K562 (cell line): ENCODE measurements around the gene HPD. TPM values are rescaled to one million over a fixed set of nuclear protein-coding genes. Genes with fewer than 3 reads are reported as not detected.

Source experiments
- ATF7 ChIP-seq: fragments of 450-650 bp; IDR thresholded peaks from 2 replicates; pipeline ENCODE4 v1.7.1; 2014; ENCODE audit warnings: mild to moderate bottlenecking, moderate library complexity
- ELF2 ChIP-seq: fragments of 250-450 bp; sonication (Bioruptor Pico); IDR thresholded peaks from 2 replicates; pipeline ENCODE4 v1.5.0; 2021; ENCODE audit warnings: mild to moderate bottlenecking
- IRF2 ChIP-seq: sonication (generic); formaldehyde crosslinking; IDR thresholded peaks from 2 replicates; pipeline ENCODE4 v1.8.1; 2022; ENCODE audit warnings: mild to moderate bottlenecking, missing genetic modification reagents
- NFE2 ChIP-seq: IDR thresholded peaks from 2 replicates; pipeline ENCODE4 v1.6.1; 2014; ENCODE audit warnings: antibody characterized with exemption, low read depth
- PCBP1 ChIP-seq: fragments of 200-400 bp; formaldehyde crosslinking; IDR thresholded peaks from 2 replicates; pipeline ENCODE4 v1.6.1; 2018; ENCODE audit warnings: mild to moderate bottlenecking, low read depth, low read length; ENCODE audit not compliant: poor library complexity, severe bottlenecking
- POLR2AphosphoS2 ChIP-seq: IDR thresholded peaks from 2 replicates; pipeline ENCODE4 v1.6.1; 2012; ENCODE audit warnings: low read length, improper control_type of control experiment
- SETDB1 ChIP-seq: IDR thresholded peaks from one replicate; pipeline ENCODE4 v1.6.1; 2012; ENCODE audit warnings: low read length, control low read depth, inconsistent platforms
- SUPT5H ChIP-seq: fragments of 450-650 bp; IDR thresholded peaks from 2 replicates; pipeline ENCODE4 v1.6.1; 2016
- TAF9B ChIP-seq: fragments of 450-650 bp; IDR thresholded peaks from 2 replicates; pipeline ENCODE4 v1.6.1; 2018; ENCODE audit warnings: mild to moderate bottlenecking; ENCODE audit not compliant: partially characterized antibody
- TEAD1 ChIP-seq, 2 experiments: fragments of 450-650 bp in 1 of 2; sonication (generic) in 1 of 2; formaldehyde crosslinking; IDR thresholded peaks; 2 replicates each; pipeline versions ENCODE4 v1.4.0 to v1.8.0; 2020 to 2022; ENCODE audit warnings: mild to moderate bottlenecking in 2 of 2, missing genetic modification reagents in 1 of 2
- WHSC1 ChIP-seq: IDR thresholded peaks from one replicate; pipeline ENCODE4 v1.6.1; 2012; ENCODE audit warnings: low read length, control low read depth, inconsistent platforms
- YBX1 ChIP-seq: fragments of 450-650 bp; IDR thresholded peaks from 2 replicates; pipeline ENCODE4 v1.7.1; 2016; ENCODE audit warnings: mild to moderate bottlenecking
- ZKSCAN1 ChIP-seq: fragments of 150-350 bp; IDR thresholded peaks from 2 replicates; pipeline ENCODE4 v1.6.1; 2016; ENCODE audit warnings: low read depth, low read length
- ZNF384 ChIP-seq: IDR thresholded peaks from 2 replicates; pipeline ENCODE4 v1.6.1; 2012; ENCODE audit warnings: low read depth, low read length, improper control_type of control experiment
- ZNF561 ChIP-seq: fragments of 450-650 bp; formaldehyde crosslinking; conservative IDR thresholded peaks from 2 replicates; pipeline ENCODE4 v1.4.0; 2020; ENCODE audit warnings: mild to moderate bottlenecking, moderate library complexity
- polyA plus RNA-seq, 8 experiments: library from polyadenylated mRNA; depleted of rRNA in 4 of 8; stranded (reverse) in 5 of 8; unstranded in 3 of 8; fragments of >200 nt; fragmentation: Nextera tagmentation in 2 of 8; fragmentation: Illumina TruSeq in 1 of 8; extraction: Ambion mirVana in 2 of 8; extraction: Trizol in 1 of 8; gene quantifications; 2 replicates each; pipeline versions ENCODE4 v1.2.1 to v1.2.3, GENCODE V29; 2011 to 2014; ENCODE audit warnings: inconsistent platforms in 1 of 8, missing spikeins in 1 of 8
- total RNA-seq, 7 experiments: library from RNA; depleted of rRNA in 6 of 7; stranded (reverse); fragments of >200 nt in 6 of 7; fragmentation: Illumina TruSeq in 2 of 7; extraction: Trizol in 2 of 7; gene quantifications; 2 replicates each; pipeline versions ENCODE4 v1.2.1 to v1.2.3, GENCODE V29; 2011 to 2021; ENCODE audit warnings: low replicate concordance in 1 of 7
- TF ChIP-seq, protein P1 (sequence below): fragments of 200-600 bp; sonication (generic); IDR thresholded peaks from one replicate; pipeline ENCODE4 v1.6.1; 2012; ENCODE audit warnings: mild to moderate bottlenecking, low read depth, low read length, inconsistent platforms
- TF ChIP-seq, protein P2 (sequence below): IDR thresholded peaks from 2 replicates; pipeline ENCODE4 v1.6.1; 2016; ENCODE audit warnings: missing genetic modification characterization, missing compliant biosample characterization

Gene HPD
- total and polyA plus RNA-seq, 9 of the 15 experiments (the other 6 are each of a cell fraction or from before 2014, with no cell fraction given) = 0.06 to 0.29 (median 0.07) TPM; not detected in 4

DNA sequence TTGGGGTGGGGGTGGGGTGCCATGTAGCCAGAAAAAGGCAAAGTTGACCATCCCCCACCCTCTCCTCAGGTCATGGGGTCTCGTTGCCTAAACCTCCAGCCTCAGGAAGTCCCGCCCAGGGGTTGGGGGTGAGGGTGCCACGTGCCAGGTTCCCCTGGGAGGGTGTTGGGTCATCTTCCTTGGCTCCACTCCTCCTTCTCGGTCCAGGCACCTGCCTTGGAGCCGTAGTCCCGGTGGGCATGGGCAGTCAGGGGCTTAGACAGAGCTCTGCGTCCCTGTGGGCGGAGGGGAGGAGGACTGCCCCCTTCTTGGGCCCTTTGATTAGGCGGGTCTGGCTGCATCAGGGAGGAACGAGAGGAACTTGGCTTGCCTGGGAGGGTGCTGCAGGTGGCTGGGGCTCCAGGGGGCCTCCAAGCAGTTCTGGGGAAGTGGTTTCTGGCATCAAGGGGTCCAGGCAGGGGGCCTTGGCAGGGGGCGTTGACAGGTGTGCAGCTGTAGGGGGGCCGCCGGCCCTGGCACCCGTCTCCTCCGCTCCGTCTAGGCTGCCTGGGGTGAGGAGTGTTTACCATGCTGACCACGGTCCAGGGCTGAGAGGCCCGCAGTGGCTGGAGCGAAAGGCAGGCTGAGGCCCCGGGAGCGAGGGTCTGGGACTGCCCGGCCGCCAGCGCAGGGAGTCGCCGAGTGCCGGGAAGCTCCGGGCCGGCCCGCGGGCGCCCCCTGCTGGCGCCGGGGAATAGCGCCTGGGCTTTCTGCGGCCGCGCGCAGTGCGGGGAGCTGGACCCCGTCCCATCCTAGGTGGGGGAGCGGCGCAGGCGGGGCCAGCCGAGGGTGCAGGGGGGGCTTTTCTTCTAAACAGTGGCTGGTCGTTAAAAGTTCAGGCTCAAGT is 47.0 kb downstream of the HPD start (continued):
- TF ChIP-seq, protein P1, sequence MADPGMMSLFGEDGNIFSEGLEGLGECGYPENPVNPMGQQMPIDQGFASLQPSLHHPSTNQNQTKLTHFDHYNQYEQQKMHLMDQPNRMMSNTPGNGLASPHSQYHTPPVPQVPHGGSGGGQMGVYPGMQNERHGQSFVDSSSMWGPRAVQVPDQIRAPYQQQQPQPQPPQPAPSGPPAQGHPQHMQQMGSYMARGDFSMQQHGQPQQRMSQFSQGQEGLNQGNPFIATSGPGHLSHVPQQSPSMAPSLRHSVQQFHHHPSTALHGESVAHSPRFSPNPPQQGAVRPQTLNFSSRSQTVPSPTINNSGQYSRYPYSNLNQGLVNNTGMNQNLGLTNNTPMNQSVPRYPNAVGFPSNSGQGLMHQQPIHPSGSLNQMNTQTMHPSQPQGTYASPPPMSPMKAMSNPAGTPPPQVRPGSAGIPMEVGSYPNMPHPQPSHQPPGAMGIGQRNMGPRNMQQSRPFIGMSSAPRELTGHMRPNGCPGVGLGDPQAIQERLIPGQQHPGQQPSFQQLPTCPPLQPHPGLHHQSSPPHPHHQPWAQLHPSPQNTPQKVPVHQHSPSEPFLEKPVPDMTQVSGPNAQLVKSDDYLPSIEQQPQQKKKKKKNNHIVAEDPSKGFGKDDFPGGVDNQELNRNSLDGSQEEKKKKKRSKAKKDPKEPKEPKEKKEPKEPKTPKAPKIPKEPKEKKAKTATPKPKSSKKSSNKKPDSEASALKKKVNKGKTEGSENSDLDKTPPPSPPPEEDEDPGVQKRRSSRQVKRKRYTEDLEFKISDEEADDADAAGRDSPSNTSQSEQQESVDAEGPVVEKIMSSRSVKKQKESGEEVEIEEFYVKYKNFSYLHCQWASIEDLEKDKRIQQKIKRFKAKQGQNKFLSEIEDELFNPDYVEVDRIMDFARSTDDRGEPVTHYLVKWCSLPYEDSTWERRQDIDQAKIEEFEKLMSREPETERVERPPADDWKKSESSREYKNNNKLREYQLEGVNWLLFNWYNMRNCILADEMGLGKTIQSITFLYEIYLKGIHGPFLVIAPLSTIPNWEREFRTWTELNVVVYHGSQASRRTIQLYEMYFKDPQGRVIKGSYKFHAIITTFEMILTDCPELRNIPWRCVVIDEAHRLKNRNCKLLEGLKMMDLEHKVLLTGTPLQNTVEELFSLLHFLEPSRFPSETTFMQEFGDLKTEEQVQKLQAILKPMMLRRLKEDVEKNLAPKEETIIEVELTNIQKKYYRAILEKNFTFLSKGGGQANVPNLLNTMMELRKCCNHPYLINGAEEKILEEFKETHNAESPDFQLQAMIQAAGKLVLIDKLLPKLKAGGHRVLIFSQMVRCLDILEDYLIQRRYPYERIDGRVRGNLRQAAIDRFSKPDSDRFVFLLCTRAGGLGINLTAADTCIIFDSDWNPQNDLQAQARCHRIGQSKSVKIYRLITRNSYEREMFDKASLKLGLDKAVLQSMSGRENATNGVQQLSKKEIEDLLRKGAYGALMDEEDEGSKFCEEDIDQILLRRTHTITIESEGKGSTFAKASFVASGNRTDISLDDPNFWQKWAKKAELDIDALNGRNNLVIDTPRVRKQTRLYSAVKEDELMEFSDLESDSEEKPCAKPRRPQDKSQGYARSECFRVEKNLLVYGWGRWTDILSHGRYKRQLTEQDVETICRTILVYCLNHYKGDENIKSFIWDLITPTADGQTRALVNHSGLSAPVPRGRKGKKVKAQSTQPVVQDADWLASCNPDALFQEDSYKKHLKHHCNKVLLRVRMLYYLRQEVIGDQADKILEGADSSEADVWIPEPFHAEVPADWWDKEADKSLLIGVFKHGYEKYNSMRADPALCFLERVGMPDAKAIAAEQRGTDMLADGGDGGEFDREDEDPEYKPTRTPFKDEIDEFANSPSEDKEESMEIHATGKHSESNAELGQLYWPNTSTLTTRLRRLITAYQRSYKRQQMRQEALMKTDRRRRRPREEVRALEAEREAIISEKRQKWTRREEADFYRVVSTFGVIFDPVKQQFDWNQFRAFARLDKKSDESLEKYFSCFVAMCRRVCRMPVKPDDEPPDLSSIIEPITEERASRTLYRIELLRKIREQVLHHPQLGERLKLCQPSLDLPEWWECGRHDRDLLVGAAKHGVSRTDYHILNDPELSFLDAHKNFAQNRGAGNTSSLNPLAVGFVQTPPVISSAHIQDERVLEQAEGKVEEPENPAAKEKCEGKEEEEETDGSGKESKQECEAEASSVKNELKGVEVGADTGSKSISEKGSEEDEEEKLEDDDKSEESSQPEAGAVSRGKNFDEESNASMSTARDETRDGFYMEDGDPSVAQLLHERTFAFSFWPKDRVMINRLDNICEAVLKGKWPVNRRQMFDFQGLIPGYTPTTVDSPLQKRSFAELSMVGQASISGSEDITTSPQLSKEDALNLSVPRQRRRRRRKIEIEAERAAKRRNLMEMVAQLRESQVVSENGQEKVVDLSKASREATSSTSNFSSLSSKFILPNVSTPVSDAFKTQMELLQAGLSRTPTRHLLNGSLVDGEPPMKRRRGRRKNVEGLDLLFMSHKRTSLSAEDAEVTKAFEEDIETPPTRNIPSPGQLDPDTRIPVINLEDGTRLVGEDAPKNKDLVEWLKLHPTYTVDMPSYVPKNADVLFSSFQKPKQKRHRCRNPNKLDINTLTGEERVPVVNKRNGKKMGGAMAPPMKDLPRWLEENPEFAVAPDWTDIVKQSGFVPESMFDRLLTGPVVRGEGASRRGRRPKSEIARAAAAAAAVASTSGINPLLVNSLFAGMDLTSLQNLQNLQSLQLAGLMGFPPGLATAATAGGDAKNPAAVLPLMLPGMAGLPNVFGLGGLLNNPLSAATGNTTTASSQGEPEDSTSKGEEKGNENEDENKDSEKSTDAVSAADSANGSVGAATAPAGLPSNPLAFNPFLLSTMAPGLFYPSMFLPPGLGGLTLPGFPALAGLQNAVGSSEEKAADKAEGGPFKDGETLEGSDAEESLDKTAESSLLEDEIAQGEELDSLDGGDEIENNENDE = no peak
- TF ChIP-seq SETDB1 (no peak), IRF2 (CRISPR knock-in tag) (no peak), YBX1 (no peak), TAF9B (no peak), ELF2 (CRISPR knock-in tag) (no peak), NFE2 (no peak), ZNF384 (no peak), WHSC1 (no peak), ATF7 (peak; percentile 57; the same call in 1 of the 2 replicates), POLR2AphosphoS2 (no peak), ZKSCAN1 (no peak), SUPT5H (no peak), TEAD1 (CRISPR knock-in tag; IDR thresholded peaks at IDR 0.05) (no peak), PCBP1 (no peak), ZNF561 (CRISPR knock-in tag) (no peak)
- TF ChIP-seq, protein P2, sequence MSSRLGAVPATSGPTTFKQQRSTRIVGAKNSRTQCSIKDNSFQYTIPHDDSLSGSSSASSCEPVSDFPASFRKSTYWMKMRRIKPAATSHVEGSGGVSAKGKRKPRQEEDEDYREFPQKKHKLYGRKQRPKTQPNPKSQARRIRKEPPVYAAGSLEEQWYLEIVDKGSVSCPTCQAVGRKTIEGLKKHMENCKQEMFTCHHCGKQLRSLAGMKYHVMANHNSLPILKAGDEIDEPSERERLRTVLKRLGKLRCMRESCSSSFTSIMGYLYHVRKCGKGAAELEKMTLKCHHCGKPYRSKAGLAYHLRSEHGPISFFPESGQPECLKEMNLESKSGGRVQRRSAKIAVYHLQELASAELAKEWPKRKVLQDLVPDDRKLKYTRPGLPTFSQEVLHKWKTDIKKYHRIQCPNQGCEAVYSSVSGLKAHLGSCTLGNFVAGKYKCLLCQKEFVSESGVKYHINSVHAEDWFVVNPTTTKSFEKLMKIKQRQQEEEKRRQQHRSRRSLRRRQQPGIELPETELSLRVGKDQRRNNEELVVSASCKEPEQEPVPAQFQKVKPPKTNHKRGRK (tag) = no peak
